ENCODE measurements around the gene LDLR.

DNA sequence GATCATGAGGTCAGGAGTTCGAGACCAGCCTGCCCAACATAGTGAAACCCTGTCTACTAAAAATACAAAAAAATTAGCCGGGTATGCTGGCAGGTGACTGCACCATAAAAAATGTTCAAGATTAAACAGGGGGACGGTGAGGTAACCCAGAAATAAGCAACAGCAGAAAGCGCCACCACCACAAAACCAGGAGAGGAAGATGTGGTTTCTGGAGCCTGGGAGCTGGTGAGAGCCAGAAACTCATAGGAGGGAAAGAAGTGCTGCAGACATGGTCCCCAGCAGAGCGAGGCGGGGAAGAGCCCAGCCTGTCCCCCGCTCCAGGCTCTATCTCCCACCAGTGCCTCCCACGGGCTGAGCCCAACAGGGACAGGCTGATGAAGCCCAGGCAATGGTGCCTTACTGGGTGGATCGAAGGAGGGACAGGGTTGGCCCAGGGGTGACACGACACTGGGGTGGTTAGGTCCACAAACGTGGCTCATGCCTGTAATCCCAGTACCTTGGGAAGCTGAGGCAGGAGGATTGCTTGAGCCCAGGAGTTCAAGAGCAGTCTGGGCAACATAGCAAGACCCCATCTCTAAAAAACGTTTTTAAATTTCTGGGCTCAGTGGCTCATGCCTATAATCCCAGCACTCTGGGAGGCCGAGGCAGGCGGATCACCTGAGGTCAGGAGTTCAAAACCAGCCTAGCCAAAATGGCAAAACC, 47.3 kb downstream of the LDLR start:
- TF ChIP-seq, protein P1, sequence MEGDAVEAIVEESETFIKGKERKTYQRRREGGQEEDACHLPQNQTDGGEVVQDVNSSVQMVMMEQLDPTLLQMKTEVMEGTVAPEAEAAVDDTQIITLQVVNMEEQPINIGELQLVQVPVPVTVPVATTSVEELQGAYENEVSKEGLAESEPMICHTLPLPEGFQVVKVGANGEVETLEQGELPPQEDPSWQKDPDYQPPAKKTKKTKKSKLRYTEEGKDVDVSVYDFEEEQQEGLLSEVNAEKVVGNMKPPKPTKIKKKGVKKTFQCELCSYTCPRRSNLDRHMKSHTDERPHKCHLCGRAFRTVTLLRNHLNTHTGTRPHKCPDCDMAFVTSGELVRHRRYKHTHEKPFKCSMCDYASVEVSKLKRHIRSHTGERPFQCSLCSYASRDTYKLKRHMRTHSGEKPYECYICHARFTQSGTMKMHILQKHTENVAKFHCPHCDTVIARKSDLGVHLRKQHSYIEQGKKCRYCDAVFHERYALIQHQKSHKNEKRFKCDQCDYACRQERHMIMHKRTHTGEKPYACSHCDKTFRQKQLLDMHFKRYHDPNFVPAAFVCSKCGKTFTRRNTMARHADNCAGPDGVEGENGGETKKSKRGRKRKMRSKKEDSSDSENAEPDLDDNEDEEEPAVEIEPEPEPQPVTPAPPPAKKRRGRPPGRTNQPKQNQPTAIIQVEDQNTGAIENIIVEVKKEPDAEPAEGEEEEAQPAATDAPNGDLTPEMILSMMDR (IDR thresholded peaks at IDR 0.05): no peak
- TF ChIP-seq POLR2A (IDR thresholded peaks at IDR 0.05): no peak

Data from tibial nerve (tissue), 3 donors.